HG03571 (cell line): Measurements from ENCODE around the gene POFUT1.
"Not testable (repeated sequence)": the region's sequence is repeated elsewhere in the genome, so short reads cannot be mapped to it uniquely, and the experiment has no call there.

ENCODE experiments used
- ATAC-seq: cut with Tn5 transposase; IDR thresholded peaks from one replicate; pipeline ENCODE4 v1.9.1; 2021; ENCODE audit not compliant: unreplicated experiment

Gene POFUT1

GRCh38 chr20:32207626-32208498 is at the start of gene POFUT1, which contains the start of gene PLAGL2:
Gene POFUT1 (plus strand): TSS chr20:32207880. CDS start chr20:32207942, 62 bp downstream.
Gene PLAGL2 (minus strand): TSS chr20:32207743. CDS start chr20:32202178, 5,565 bp downstream.
- peak; percentile 80 for ATAC-seq

- ATAC-seq: no peak
Observed at GRCh38 chr20:32158351-32158750, 49.3 kb upstream of the POFUT1 start.

GRCh38 chr20:32158943-32159660 is 48.6 kb upstream of the POFUT1 start:
- no peak for ATAC-seq

GRCh38 chr20:32159766-32160221 is 47.9 kb upstream of the POFUT1 start:
- no peak for ATAC-seq

GRCh38 chr20:32160341-32160740 is 47.3 kb upstream of the POFUT1 start:
- no peak for ATAC-seq

- no peak for ATAC-seq
Observed at GRCh38 chr20:32162351-32162750, 45.3 kb upstream of the POFUT1 start.

- ATAC-seq: no peak
Observed at GRCh38 chr20:32163951-32164350, 43.7 kb upstream of the POFUT1 start.

GRCh38 chr20:32164984-32165735 is 42.5 kb upstream of the POFUT1 start:
- ATAC-seq: no peak

- no peak for ATAC-seq
Observed at GRCh38 chr20:32165836-32166545, 41.7 kb upstream of the POFUT1 start.

GRCh38 chr20:32167552-32167951 is 40.1 kb upstream of the POFUT1 start:
- ATAC-seq: no peak

- no peak for ATAC-seq
Observed at GRCh38 chr20:32168184-32168910, 39.3 kb upstream of the POFUT1 start.

- ATAC-seq: not testable (repeated sequence)
Observed at GRCh38 chr20:32177696-32178095, 30.0 kb upstream of the POFUT1 start.

GRCh38 chr20:32179515-32179914 is 28.2 kb upstream of the POFUT1 start:
- no peak for ATAC-seq

- no peak for ATAC-seq
Observed at GRCh38 chr20:32179934-32180333, 27.7 kb upstream of the POFUT1 start.

- no peak for ATAC-seq
Observed at GRCh38 chr20:32181606-32182005, 26.1 kb upstream of the POFUT1 start.

GRCh38 chr20:32183947-32184635 is 23.6 kb upstream of the POFUT1 start:
- ATAC-seq: no peak

- ATAC-seq: no peak
Observed at GRCh38 chr20:32184961-32185603, 22.6 kb upstream of the POFUT1 start.

- ATAC-seq: no peak
Observed at GRCh38 chr20:32186506-32186905, 21.2 kb upstream of the POFUT1 start.
